ENCODE measurements around the gene PIK3IP1. TPM values are rescaled to one million over a fixed set of nuclear protein-coding genes. Genes with fewer than 3 reads are reported as not detected.

Gene PIK3IP1
- total RNA-seq, 2 experiments from 2014 or later: 13.2 to 16.1 TPM

GRCh38 chr22:31288496-31289240 lies 3.6 kb downstream of the PIK3IP1 start:
- Mint-ChIP-seq H3K9me3 (ENCODE audit: insufficient read depth) (no peaks in the 10 kb centered on the region), H3K27me3 (ENCODE audit: low read depth) (no peaks in the 10 kb centered on the region), H3K4me1 (ENCODE audit: low read depth) (peaks cover 83% of the 10 kb centered on the region), H3K27ac (peak overlapping the region; percentile 99), H3K36me3 (ENCODE audit: low read depth) (peaks cover 40% of the 10 kb centered on the region), H3K4me3 (peak overlapping the region; percentile 97)
- CTCF ChIA-PET: interaction anchor here (0.8 to 7.1 kb wide), 6 partner anchors 10 to 77 kb away, joined by 3 to 92 read pairs (median 4); no protein-coding TSS in a partner anchor
- ATAC-seq (no peak), DNase-seq (no peak)
- POLR2A ChIA-PET: interaction anchor here (0.7 to 6.0 kb wide), 7 partner anchors 9 to 320 kb away, joined by 3 to 99 read pairs (median 3); partner anchors contain the start of genes MORC2, PATZ1 and TUG1

- DNase-seq (no peak), ATAC-seq (no peak)
- no peaks in the 10 kb centered on the region for H3K27me3 Mint-ChIP-seq (ENCODE audit: low read depth)
- H3K27ac Mint-ChIP-seq: peak overlapping the region; percentile 90
- no peaks in the 10 kb centered on the region for H3K9me3 Mint-ChIP-seq (ENCODE audit: insufficient read depth)
- H3K4me3 Mint-ChIP-seq: peak overlapping the region; percentile 97
- peaks cover 80% of the 10 kb centered on the region for H3K4me1 Mint-ChIP-seq (ENCODE audit: low read depth)
- H3K36me3 Mint-ChIP-seq (ENCODE audit: low read depth): peaks cover 46% of the 10 kb centered on the region
- POLR2A ChIA-PET: interaction anchor here (1.2 to 6.0 kb wide), 2 partner anchors 8 to 319 kb away, joined by 3 to 99 read pairs; partner anchors contain the start of genes MORC2 and TUG1
- CTCF ChIA-PET: interaction anchor here (1.4 to 7.1 kb wide), 2 partner anchors 25 to 77 kb away, joined by 5 to 92 read pairs; no protein-coding TSS in a partner anchor
These were observed 4.3 kb downstream of the PIK3IP1 start for GRCh38 chr22:31287818-31288495.

- Mint-ChIP-seq H3K4me1 (ENCODE audit: low read depth) (peaks cover 67% of the 10 kb centered on the region), H3K9me3 (ENCODE audit: insufficient read depth) (no peaks in the 10 kb centered on the region), H3K36me3 (ENCODE audit: low read depth) (peaks cover 52% of the 10 kb centered on the region), H3K27ac (peak overlapping the region; percentile 90), H3K27me3 (ENCODE audit: low read depth) (no peaks in the 10 kb centered on the region), H3K4me3 (peak overlapping the region; percentile 35)
- CTCF ChIA-PET: interaction anchor here (0.8 to 3.8 kb wide), 13 partner anchors 9 to 1969 kb away, joined by 3 to 32 read pairs (median 4); partner anchors contain the start of genes LIMK2 and PATZ1
- POLR2A ChIA-PET: interaction anchor here (0.8 to 1.8 kb wide), 2 partner anchors 10 to 60 kb away, joined by 4 to 9 read pairs; partner anchors contain the start of gene PATZ1
- DNase-seq (peak; percentile 82), ATAC-seq (peak; percentile 50)
These were observed 5.7 kb downstream of the PIK3IP1 start for GRCh38 chr22:31286360-31287255.

GRCh38 chr22:31284281-31285155 lies 7.8 kb downstream of the PIK3IP1 start:
- H3K4me1 Mint-ChIP-seq (ENCODE audit: low read depth): peaks cover 65% of the 10 kb centered on the region

GRCh38 chr22:31282748-31283468 lies 9.4 kb downstream of the PIK3IP1 start:
- no peak for ATAC-seq
- POLR2A ChIA-PET: interaction anchor here (0.6 to 7.3 kb wide), 2 partner anchors 8 to 35 kb away, joined by 3 to 99 read pairs; partner anchors contain the start of gene PIK3IP1
- no peaks in the 10 kb centered on the region for H3K9me3 Mint-ChIP-seq (ENCODE audit: insufficient read depth)
- no peak for DNase-seq
- no peaks in the 10 kb centered on the region for H3K27me3 Mint-ChIP-seq (ENCODE audit: low read depth)
- H3K4me3 Mint-ChIP-seq: no peak overlapping the region
- no peak overlapping the region for H3K27ac Mint-ChIP-seq
- peaks cover 60% of the 10 kb centered on the region for H3K36me3 Mint-ChIP-seq (ENCODE audit: low read depth)
- peaks cover 65% of the 10 kb centered on the region for H3K4me1 Mint-ChIP-seq (ENCODE audit: low read depth)
- CTCF ChIA-PET: interaction anchor here (0.9 to 3.8 kb wide), 5 partner anchors 7 to 30 kb away, joined by 3 to 32 read pairs (median 7); partner anchors contain the start of gene PIK3IP1

More at GRCh38 chr22:31284281-31285155, 7.8 kb downstream of the PIK3IP1 start:
- Mint-ChIP-seq H3K4me3 (no peak overlapping the region), H3K27me3 (ENCODE audit: low read depth) (no peaks in the 10 kb centered on the region), H3K36me3 (ENCODE audit: low read depth) (peaks cover 57% of the 10 kb centered on the region), H3K9me3 (ENCODE audit: insufficient read depth) (no peaks in the 10 kb centered on the region), H3K27ac (peak overlapping the region; percentile 90)
- no peak for ATAC-seq
- POLR2A ChIA-PET: interaction anchor here (0.9 kb wide), 1 partner anchor 29 kb away, joined by 5 read pairs; no protein-coding TSS in a partner anchor
- DNase-seq: no peak
- CTCF ChIA-PET: interaction anchor here (0.6 to 3.8 kb wide), 4 partner anchors 11 to 198 kb away, joined by 3 to 32 read pairs (median 10); no protein-coding TSS in a partner anchor

- Mint-ChIP-seq H3K27me3 (ENCODE audit: low read depth) (no peaks in the 10 kb centered on the region), H3K9me3 (ENCODE audit: insufficient read depth) (no peaks in the 10 kb centered on the region), H3K4me3 (no peak overlapping the region), H3K36me3 (ENCODE audit: low read depth) (peaks cover 65% of the 10 kb centered on the region), H3K4me1 (ENCODE audit: low read depth) (peaks cover 54% of the 10 kb centered on the region), H3K27ac (no peak overlapping the region)
- ChIA-PET POLR2A (interaction anchor here (0.6 to 7.3 kb wide), 3 partner anchors 9 to 28 kb away, joined by 3 to 99 read pairs (median 5); partner anchors contain the start of gene PIK3IP1), CTCF (interaction anchor here (0.9 to 1.7 kb wide), 4 partner anchors 9 to 32 kb away, joined by 3 to 11 read pairs (median 7); partner anchors contain the start of gene PIK3IP1)
- no peak for ATAC-seq
- DNase-seq: no peak
These were observed 10.6 kb downstream of the PIK3IP1 start for GRCh38 chr22:31281733-31282132.

- DNase-seq (no peak), ATAC-seq (no peak)
- POLR2A ChIA-PET: interaction anchor here (0.9 to 7.3 kb wide), 2 partner anchors 11 to 32 kb away, joined by 3 to 99 read pairs; partner anchors contain the start of gene PIK3IP1
- Mint-ChIP-seq H3K36me3 (ENCODE audit: low read depth) (peaks cover 67% of the 10 kb centered on the region), H3K4me3 (no peak overlapping the region), H3K27me3 (ENCODE audit: low read depth) (no peaks in the 10 kb centered on the region), H3K9me3 (ENCODE audit: insufficient read depth) (no peaks in the 10 kb centered on the region), H3K27ac (peak overlapping the region; percentile 80), H3K4me1 (ENCODE audit: low read depth) (peaks cover 38% of the 10 kb centered on the region)
- CTCF ChIA-PET: interaction anchor here (0.9 to 3.1 kb wide), 5 partner anchors 10 to 67 kb away, joined by 3 to 15 read pairs (median 6); partner anchors contain the start of gene PIK3IP1
These were observed 12.3 kb downstream of the PIK3IP1 start for GRCh38 chr22:31279821-31280505.

- Mint-ChIP-seq H3K27me3 (ENCODE audit: low read depth) (no peaks in the 10 kb centered on the region), H3K4me3 (no peak overlapping the region), H3K4me1 (ENCODE audit: low read depth) (peaks cover 32% of the 10 kb centered on the region), H3K9me3 (ENCODE audit: insufficient read depth) (no peaks in the 10 kb centered on the region), H3K36me3 (ENCODE audit: low read depth) (peaks cover 65% of the 10 kb centered on the region), H3K27ac (peak overlapping the region; percentile 80)
- CTCF ChIA-PET: interaction anchor here (0.6 to 3.1 kb wide), 7 partner anchors 9 to 68 kb away, joined by 3 to 15 read pairs (median 6); partner anchors contain the start of genes LIMK2 and PIK3IP1
- DNase-seq (no peak), ATAC-seq (no peak)
- POLR2A ChIA-PET: interaction anchor here (1.0 to 7.3 kb wide), 3 partner anchors 12 to 23 kb away, joined by 4 to 99 read pairs (median 5); partner anchors contain the start of gene PIK3IP1
These were observed 13.0 kb downstream of the PIK3IP1 start for GRCh38 chr22:31279327-31279669.
